HEK293T (cell line): ENCODE measurements around the gene LAX1.

Experiments used
- CTCF ChIA-PET: fragments of 350-600 bp; formaldehyde crosslinking; extraction: SDS; loops from one replicate; lab custom pipeline; 2021; ENCODE audit warnings: antibody characterized with exemption, inconsistent platforms; lab: Yijun Ruan, JAX
- POLR2A ChIA-PET: fragments of 350-600 bp; formaldehyde crosslinking; extraction: SDS; loops from one replicate; lab custom pipeline; 2020; ENCODE audit warnings: antibody characterized with exemption, inconsistent platforms; lab: Yijun Ruan, JAX
- DNase-seq: peaks from one replicate; pipeline ENCODE4 v3.0.0; 2012; ENCODE audit warnings: mixed read lengths; ENCODE audit errors: extremely low spot score
- ARNT ChIP-seq: fragments of 450-650 bp; IDR thresholded peaks from 2 replicates; pipeline ENCODE4 v1.6.1; 2017; ENCODE audit warnings: mild to moderate bottlenecking
- BHLHE40 ChIP-seq: fragments of 450-650 bp; IDR thresholded peaks from 2 replicates; pipeline ENCODE4 v1.6.1; 2016; ENCODE audit warnings: mild to moderate bottlenecking, moderate library complexity, borderline replicate concordance
- CTBP1 ChIP-seq: fragments of 450-650 bp; IDR thresholded peaks from 2 replicates; pipeline ENCODE4 v1.6.1; 2016; ENCODE audit warnings: borderline replicate concordance
- ELF4 ChIP-seq: fragments of 450-650 bp; IDR thresholded peaks from 2 replicates; pipeline ENCODE4 v1.6.1; 2017; ENCODE audit warnings: antibody characterized with exemption
- FOXA1 ChIP-seq: fragments of 450-650 bp; IDR thresholded peaks from 2 replicates; pipeline ENCODE4 v1.6.1; 2016; ENCODE audit warnings: mild to moderate bottlenecking
- FOXK2 ChIP-seq: fragments of 450-650 bp; IDR thresholded peaks from 2 replicates; pipeline ENCODE4 v1.6.1; 2016; ENCODE audit warnings: mild to moderate bottlenecking
- FOXM1 ChIP-seq: fragments of 450-650 bp; IDR thresholded peaks from 2 replicates; pipeline ENCODE4 v1.6.1; 2017; ENCODE audit warnings: mild to moderate bottlenecking, borderline replicate concordance
- HDGF ChIP-seq: fragments of 450-650 bp; IDR thresholded peaks from 2 replicates; pipeline ENCODE4 v1.6.1; 2017; ENCODE audit warnings: antibody characterized with exemption, borderline replicate concordance
- L3MBTL2 ChIP-seq: fragments of 450-650 bp; conservative IDR thresholded peaks from 2 replicates; pipeline ENCODE4 v1.6.1; 2016; ENCODE audit warnings: mild to moderate bottlenecking
- LEF1 ChIP-seq: fragments of 450-650 bp; IDR thresholded peaks from 2 replicates; pipeline ENCODE4 v1.6.1; 2017; ENCODE audit warnings: mild to moderate bottlenecking, borderline replicate concordance
- NFRKB ChIP-seq: fragments of 450-650 bp; IDR thresholded peaks from 2 replicates; pipeline ENCODE4 v1.6.1; 2016; ENCODE audit warnings: mild to moderate bottlenecking, moderate library complexity
- SP1 ChIP-seq: fragments of 450-650 bp; IDR thresholded peaks from 2 replicates; pipeline ENCODE4 v1.6.1; 2017
- SUZ12 ChIP-seq: fragments of 450-650 bp; IDR thresholded peaks from 2 replicates; pipeline ENCODE4 v1.6.1; 2016; ENCODE audit warnings: mild to moderate bottlenecking
- TARDBP ChIP-seq: fragments of 450-650 bp; IDR thresholded peaks from 2 replicates; pipeline ENCODE4 v1.6.1; 2016
- ZNF384 ChIP-seq: fragments of 450-650 bp; IDR thresholded peaks from 2 replicates; pipeline ENCODE4 v1.6.1; 2016
- TF ChIP-seq, protein P1 (sequence below): fragments of 450-650 bp; IDR thresholded peaks from 2 replicates; pipeline ENCODE4 v1.6.1; 2016

The LAX1 gene

GRCh38 chr1:203794764-203795440, 29.9 kb downstream of the LAX1 start:
- DNase-seq = no peak
- POLR2A ChIA-PET = no interaction called here
- CTCF ChIA-PET = interaction anchor here (0.7 kb wide), 1 partner anchor 334 kb away, joined by 4 read pairs; no protein-coding TSS in a partner anchor
- TF ChIP-seq, protein P1, sequence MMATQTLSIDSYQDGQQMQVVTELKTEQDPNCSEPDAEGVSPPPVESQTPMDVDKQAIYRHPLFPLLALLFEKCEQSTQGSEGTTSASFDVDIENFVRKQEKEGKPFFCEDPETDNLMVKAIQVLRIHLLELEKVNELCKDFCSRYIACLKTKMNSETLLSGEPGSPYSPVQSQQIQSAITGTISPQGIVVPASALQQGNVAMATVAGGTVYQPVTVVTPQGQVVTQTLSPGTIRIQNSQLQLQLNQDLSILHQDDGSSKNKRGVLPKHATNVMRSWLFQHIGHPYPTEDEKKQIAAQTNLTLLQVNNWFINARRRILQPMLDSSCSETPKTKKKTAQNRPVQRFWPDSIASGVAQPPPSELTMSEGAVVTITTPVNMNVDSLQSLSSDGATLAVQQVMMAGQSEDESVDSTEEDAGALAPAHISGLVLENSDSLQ = no peak
- TF ChIP-seq NFRKB (no peak), HDGF (no peak), SUZ12 (no peak), L3MBTL2 (no peak), ZNF384 (no peak), SP1 (no peak), ARNT (no peak), FOXM1 (no peak), BHLHE40 (no peak), ELF4 (no peak), LEF1 (no peak), CTBP1 (no peak), TARDBP (no peak), FOXK2 (no peak), FOXA1 (no peak)

- CTCF ChIA-PET = no interaction called here
- DNase-seq = peak; percentile 97
- POLR2A ChIA-PET = no interaction called here
- TF ChIP-seq ARNT = no peak
- no peak for TF ChIP-seq BHLHE40
- peak; percentile 97 for TF ChIP-seq L3MBTL2
- peak; percentile 86 for TF ChIP-seq NFRKB
- no peak for TF ChIP-seq FOXK2
- TF ChIP-seq, protein P1 = no peak
These were observed 30.7 kb downstream of the LAX1 start, which contains the start of the genes ZBED6 and ZC3H11A for GRCh38 chr1:203795441-203796235. Gene ZBED6, plus strand, starts transcription at chr1:203795623. Its CDS starts 1,900 bp downstream, at chr1:203797523. Gene ZC3H11A, plus strand, starts transcription at chr1:203795623. Its CDS starts 21,448 bp downstream, at chr1:203817071.

DNA sequence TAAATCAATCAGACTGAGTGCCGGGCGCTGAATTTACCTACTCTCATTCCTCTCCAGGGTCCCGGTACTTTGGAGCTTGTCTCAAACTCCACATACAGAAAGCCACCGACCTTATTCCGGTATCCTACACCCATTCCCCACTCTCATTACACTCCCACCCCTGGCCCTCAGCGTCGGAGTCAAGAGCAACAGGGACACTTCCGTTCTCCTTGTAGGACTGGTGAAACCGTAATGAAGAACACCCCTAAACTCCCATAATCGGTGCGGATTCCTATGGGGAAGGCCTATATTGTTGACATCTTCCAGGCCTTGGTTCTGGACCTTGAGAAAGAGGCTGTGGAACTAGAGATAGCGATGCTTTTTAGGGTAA, 31.2 kb downstream of the LAX1 start:
- ChIA-PET CTCF (no interaction called here), POLR2A (no interaction called here)
- peak; percentile 24 for DNase-seq
- TF ChIP-seq L3MBTL2 (peak; percentile 49), SUZ12 (no peak), FOXK2 (no peak)

DNA sequence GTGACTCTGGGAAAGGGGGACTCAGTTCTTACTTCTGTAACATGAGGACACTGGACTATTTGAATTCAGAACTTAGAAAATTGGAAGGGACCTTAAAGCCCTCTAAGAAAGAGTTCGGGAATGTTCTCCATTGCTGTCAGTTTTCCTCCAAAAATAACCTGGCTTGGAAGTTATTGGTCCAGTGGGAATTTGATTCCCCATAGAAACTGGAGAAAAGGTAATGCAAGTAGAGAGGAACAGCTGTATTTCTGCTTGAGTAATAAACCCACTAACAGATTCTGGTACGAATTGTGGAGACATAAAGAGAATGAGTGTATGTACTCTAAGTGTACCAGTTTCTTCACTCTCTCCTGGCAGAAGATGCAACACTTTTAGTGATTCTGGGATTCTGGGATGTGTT, 32.2 kb downstream of the LAX1 start:
- TF ChIP-seq, protein P1 = no peak
- TF ChIP-seq SP1 (no peak), FOXA1 (no peak)
- ChIA-PET POLR2A (no interaction called here), CTCF (no interaction called here)
- DNase-seq = no peak

DNA sequence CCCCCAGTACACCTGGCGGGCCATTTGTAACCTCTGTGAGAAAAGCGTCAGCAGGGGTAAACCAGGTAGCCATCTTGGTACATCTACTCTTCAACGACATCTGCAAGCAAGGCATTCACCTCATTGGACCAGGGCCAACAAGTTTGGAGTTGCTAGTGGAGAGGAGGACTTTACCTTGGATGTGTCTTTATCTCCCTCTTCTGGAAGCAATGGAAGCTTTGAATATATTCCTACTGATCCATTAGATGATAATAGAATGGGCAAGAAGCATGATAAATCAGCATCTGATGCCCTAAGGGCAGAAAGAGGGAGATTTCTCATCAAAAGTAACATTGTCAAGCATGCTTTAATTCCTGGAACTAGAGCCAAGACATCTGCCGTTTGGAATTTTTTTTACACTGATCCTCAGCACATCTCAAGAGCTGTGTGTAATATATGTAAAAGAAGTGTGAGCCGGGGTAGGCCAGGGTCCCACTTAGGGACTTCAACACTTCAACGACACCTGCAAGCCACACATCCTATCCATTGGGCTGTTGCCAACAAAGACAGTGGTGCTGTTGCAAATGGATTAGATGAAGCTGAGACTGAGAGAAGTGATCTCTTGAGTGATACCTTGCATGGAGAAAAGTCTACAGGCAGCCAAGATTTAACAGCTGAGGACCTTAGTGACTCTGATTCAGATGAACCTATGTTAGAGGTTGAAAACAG, 33.1 kb downstream of the LAX1 start:
- CTCF ChIA-PET = no interaction called here
- POLR2A ChIA-PET = no interaction called here
- TF ChIP-seq L3MBTL2 (peak; percentile 40), FOXM1 (no peak)
- TF ChIP-seq, protein P1 = no peak
- DNase-seq = no peak

DNA sequence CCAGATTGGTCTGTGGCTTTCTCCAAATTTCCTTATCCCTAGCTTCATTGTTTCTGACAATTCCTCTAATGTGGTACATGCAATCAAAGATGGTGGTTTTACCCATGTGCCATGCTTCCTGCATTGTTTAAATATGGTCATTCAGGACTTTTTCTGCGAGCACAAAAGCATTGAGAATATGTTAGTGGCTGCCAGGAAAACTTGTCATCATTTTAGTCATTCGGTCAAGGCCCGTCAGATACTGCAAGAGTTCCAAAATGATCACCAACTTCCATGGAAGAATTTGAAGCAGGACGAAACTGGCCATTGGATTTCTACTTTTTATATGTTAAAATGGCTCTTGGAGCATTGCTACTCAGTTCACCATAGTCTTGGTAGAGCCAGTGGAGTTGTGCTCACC, 34.2 kb downstream of the LAX1 start:
- TF ChIP-seq ZNF384 = no peak
- TF ChIP-seq, protein P1 = no peak
- no peak for TF ChIP-seq NFRKB
- TF ChIP-seq TARDBP = no peak
- TF ChIP-seq L3MBTL2 = peak; percentile 41; the same call in 1 of the 2 replicates
- no peak for TF ChIP-seq CTBP1
- no peak for TF ChIP-seq FOXK2
- DNase-seq = no peak
- ChIA-PET POLR2A (no interaction called here), CTCF (no interaction called here)
